Motor neuron (in vitro differentiated cells): Measurements from ENCODE around the gene CCDC88C. TPM values are rescaled to one million over a fixed set of nuclear protein-coding genes. Genes with fewer than 3 reads are reported as not detected.
A peak's percentile ranks its signal among the peaks of the same experiment; 100 is the strongest.

Experiments used
- ATAC-seq, 8 experiments: fragments of 200-7000 bp; cut with Tn5 transposase; replicated peaks in 6 of 8; 2 replicates each; pipeline ENCODE4 v1.8.0; 2021; ENCODE audit warnings: mild to moderate bottlenecking in 8 of 8, moderate library complexity in 8 of 8
- H3K27ac ChIP-seq, 2 donors: fragments of 250-450 bp; sonication (Bioruptor Pico); 2 replicates each; pipeline ENCODE4 v1.9.0; 2021; ENCODE audit warnings: antibody characterized with exemption in 2 of 2, mild to moderate bottlenecking in 2 of 2, moderate library complexity in 1 of 2
- H3K4me1 ChIP-seq, 2 donors: fragments of 250-450 bp; sonication (Bioruptor Pico); replicated peaks in 1 of 2; 2 replicates each; pipeline ENCODE4 v1.6.1; 2021; ENCODE audit warnings: antibody characterized with exemption in 2 of 2, mild to moderate bottlenecking in 2 of 2, moderate library complexity in 1 of 2
- H3K4me3 ChIP-seq, 5 donors: fragments of 250-450 bp; sonication (Bioruptor Pico); 2 replicates each; pipeline ENCODE4 v1.9.0; 2021; ENCODE audit warnings: antibody characterized with exemption in 5 of 5, mild to moderate bottlenecking in 5 of 5, moderate library complexity in 4 of 5
- whole genome bisulfite sequencing, 10 experiments: fragments of 450-650 bp; shearing (Covaris generic); methylation state at CpG; one replicate each; pipeline ENCODE4 v1.0.0; 2022; 5-methylcytosine and 5-hydroxymethylcytosine counted together
- in situ Hi-C, 9 experiments: fragments of 400-800 bp; cut with MboI; loops; one replicate each; pipeline ENCODE4 v1.15.0; 2021; ENCODE audit warnings: low sequenced_read_pairs in 9 of 9, low pct_unique_long_range_greater_than_20kb in 2 of 9; ENCODE audit not compliant: unreplicated experiment in 9 of 9
- total RNA-seq, 8 experiments: library from RNA; unstranded; fragments of 300-600 nt; gene quantifications; 2 replicates each; pipeline versions ENCODE4 v1.2.3 to v1.2.4, GENCODE V29; 2022

CCDC88C gene
- total RNA-seq, 8 experiments from 2014 or later = 2.6 to 25.2 (median 10.5) TPM

GRCh38 chr14:91350813-91351511 is 66.7 kb downstream of the CCDC88C start:
- Histone ChIP-seq H3K4me3 (no peak overlapping the region), H3K27ac (no peak overlapping the region), H3K4me1 (peaks cover 42 to 59% of the 10 kb centered on the region in 2 donors)
- WGBS, 10 experiments = 50 to 100% (median 83%) methylated on average over 1 to 12 of the region's 18 CpGs
- in situ Hi-C loops = no loop called here
- ATAC-seq = peak in 5 of 8 experiments; percentile 32 to 60 (median 58)

- in situ Hi-C loops = no loop called here
- Histone ChIP-seq H3K4me3 (no peak overlapping the region), H3K4me1 (peaks cover 41 to 58% of the 10 kb centered on the region in 2 donors), H3K27ac (no peak overlapping the region)
- whole genome bisulfite sequencing, 10 experiments = no CpG with 5 or more reads among the region's 1 CpG
- no peak for ATAC-seq
These were observed 67.2 kb downstream of the CCDC88C start for GRCh38 chr14:91350483-91350812.

- Histone ChIP-seq H3K4me1 (peaks cover 41 to 58% of the 10 kb centered on the region in 2 donors), H3K27ac (peak overlapping the region in 1 of 2 donors; percentile 17), H3K4me3 (no peak overlapping the region)
- in situ Hi-C loops = no loop called here
- WGBS, 10 experiments = 73 to 100% (median 90%) methylated on average over 1 to 7 of the region's 10 CpGs; no CpG with 5 or more reads in 2 of the 10 experiments
- ATAC-seq = no peak
These were observed 68.0 kb downstream of the CCDC88C start for GRCh38 chr14:91349481-91350074.

GRCh38 chr14:91348845-91349465 is 68.7 kb downstream of the CCDC88C start:
- Histone ChIP-seq H3K4me1 (peaks cover 41 to 54% of the 10 kb centered on the region in 2 donors), H3K4me3 (no peak overlapping the region), H3K27ac (peak overlapping the region in 1 of 2 donors; percentile 17)
- ATAC-seq = peak in 3 of 8 experiments; percentile 55 to 78 (median 65)
- in situ Hi-C loops = no loop called here
- WGBS, 10 experiments = 40 to 89% (median 67%) methylated on average over 1 to 9 of the region's 9 CpGs

DNA sequence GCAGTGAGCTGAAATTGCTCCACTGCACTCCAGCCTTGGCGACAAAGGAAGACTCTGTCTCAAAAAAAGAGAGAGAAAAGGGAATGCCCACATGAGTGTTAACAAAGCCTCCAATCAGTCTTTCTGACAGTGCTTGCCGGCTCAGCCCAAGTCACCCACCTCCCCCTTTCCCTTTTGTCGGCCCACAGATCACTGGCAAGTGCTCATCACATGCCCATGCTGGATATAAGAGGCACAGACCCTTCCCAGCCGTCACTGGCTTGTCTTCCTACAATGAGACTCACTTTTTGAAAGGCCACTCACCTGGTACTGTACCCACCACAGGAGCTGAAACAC is 70.8 kb downstream of the CCDC88C start:
- whole genome bisulfite sequencing, 10 experiments = 0 to 73% (median 27%) methylated on average over 1 to 4 of the region's 4 CpGs; no CpG with 5 or more reads in 3 of the 10 experiments
- Histone ChIP-seq H3K27ac (peak overlapping the region in 1 of 2 donors; percentile 6), H3K4me1 (peaks cover 37 to 43% of the 10 kb centered on the region in 2 donors), H3K4me3 (no peak overlapping the region)
- ATAC-seq = peak in 5 of 8 experiments; percentile 71 to 83 (median 77)
- in situ Hi-C loops = no loop called here

- no peak overlapping the region for H3K4me3 ChIP-seq
- no peak for ATAC-seq
- H3K4me1 ChIP-seq = peaks cover 30 to 34% of the 10 kb centered on the region in 2 donors
- in situ Hi-C loops = no loop called here
- WGBS, 10 experiments = 46 to 100% (median 81%) methylated on average over 1 to 5 of the region's 5 CpGs; no CpG with 5 or more reads in 1 of the 10 experiments
- H3K27ac ChIP-seq = no peak overlapping the region
These were observed 73.5 kb downstream of the CCDC88C start for GRCh38 chr14:91344096-91344495.

DNA sequence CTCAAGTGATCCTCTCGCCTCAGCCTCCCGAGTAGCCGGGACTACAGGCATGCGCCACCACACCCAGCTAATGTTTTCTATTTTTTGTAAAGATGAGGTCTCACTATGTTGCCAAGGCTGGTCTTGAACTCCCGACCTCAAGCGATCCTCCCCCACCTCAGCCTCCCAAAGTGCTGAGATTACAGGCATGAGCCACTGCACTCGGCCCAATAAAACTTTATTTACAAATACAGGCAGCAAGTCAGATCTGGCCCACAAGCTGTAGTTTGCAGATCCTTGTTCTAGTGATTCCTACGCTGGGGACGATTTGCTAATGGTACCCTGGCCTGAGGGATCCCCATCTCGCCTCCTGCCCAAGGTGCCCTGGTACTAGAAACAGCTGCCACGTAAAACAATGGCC is 74.6 kb downstream of the CCDC88C start:
- no peak overlapping the region for H3K27ac ChIP-seq
- 33 to 100% (median 92%) methylated on average over 2 to 10 of the region's 11 CpGs; no CpG with 5 or more reads in 3 of the 10 experiments for WGBS, 10 experiments
- in situ Hi-C loops = no loop called here
- H3K4me3 ChIP-seq = no peak overlapping the region
- ATAC-seq = no peak
- H3K4me1 ChIP-seq = peaks cover 25 to 26% of the 10 kb centered on the region in 2 donors

DNA sequence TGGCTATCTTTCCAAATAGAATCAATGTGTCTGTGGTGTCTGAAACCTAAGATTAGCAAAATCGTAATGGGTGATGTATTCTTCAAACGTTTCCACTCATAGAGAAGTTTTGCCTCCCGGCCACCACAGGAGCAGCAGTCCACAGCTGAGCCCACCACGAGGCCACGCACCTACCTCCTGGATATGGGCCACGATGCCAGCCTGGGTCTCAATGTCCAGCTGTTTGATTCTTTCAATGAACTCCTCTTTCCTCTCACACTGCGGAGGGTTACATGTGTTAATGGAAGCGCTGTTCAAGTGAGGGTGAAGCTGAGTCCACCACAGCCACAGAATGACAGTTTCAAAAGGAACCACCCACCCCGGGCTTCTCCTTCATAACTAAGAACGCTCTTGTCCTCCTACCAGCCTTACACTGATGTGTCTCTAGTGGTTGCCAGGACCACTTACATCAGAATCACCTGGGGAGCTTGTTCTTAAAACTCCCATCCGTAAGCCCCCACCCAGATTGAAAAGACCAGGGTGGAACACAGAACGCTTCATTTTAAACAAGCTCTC is 75.3 kb downstream of the CCDC88C start:
- no peak overlapping the region for H3K4me3 ChIP-seq
- in situ Hi-C loops = no loop called here
- no peak overlapping the region for H3K27ac ChIP-seq
- ATAC-seq = no peak
- peaks cover 25 to 34% of the 10 kb centered on the region in 2 donors for H3K4me1 ChIP-seq
- 54 to 100% (median 90%) methylated on average over 1 to 11 of the region's 12 CpGs for WGBS, 10 experiments

GRCh38 chr14:91341751-91342154 is 75.9 kb downstream of the CCDC88C start:
- WGBS, 10 experiments = 47 to 85% (median 73%) methylated on average over 1 to 4 of the region's 7 CpGs; no CpG with 5 or more reads in 4 of the 10 experiments
- Histone ChIP-seq H3K27ac (no peak overlapping the region), H3K4me1 (peaks cover 21 to 30% of the 10 kb centered on the region in 2 donors), H3K4me3 (no peak overlapping the region)
- ATAC-seq = peak in 4 of 8 experiments; percentile 55 to 72 (median 60)
- in situ Hi-C loops = no loop called here

DNA sequence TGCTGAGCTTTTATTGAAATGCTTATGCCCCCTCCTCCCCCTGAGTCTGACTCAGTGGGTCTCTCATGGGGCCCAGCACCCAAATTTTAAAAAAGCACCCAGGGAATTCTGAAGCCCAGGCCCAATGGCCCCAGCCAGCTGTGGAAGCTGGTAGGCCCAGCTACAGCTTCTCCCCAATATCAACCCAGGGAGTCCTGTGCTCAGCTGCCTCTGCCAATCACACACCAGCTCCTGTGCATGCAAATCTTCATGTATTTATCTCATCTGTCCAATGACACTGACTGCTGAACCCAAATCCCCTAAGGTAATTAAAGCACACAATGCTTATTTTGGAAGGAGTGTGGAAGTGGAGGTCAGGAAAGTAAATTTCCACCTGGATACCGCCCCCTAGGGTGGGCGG is 76.3 kb downstream of the CCDC88C start:
- in situ Hi-C loops = no loop called here
- H3K4me1 ChIP-seq = peaks cover 19 to 26% of the 10 kb centered on the region in 2 donors
- no peak overlapping the region for H3K27ac ChIP-seq
- ATAC-seq = peak in 4 of 8 experiments; percentile 27 to 52 (median 36)
- 80 to 100% (median 100%) methylated on average over 1 to 2 of the region's 2 CpGs; no CpG with 5 or more reads in 5 of the 10 experiments for WGBS, 10 experiments
- no peak overlapping the region for H3K4me3 ChIP-seq

GRCh38 chr14:91339671-91340369 is 77.8 kb downstream of the CCDC88C start:
- in situ Hi-C loops = no loop called here
- Histone ChIP-seq H3K4me1 (peaks cover 31 to 37% of the 10 kb centered on the region in 2 donors), H3K4me3 (no peak overlapping the region), H3K27ac (no peak overlapping the region)
- no peak for ATAC-seq
- WGBS, 10 experiments = 53 to 100% (median 98%) methylated on average over 1 to 6 of the region's 30 CpGs; no CpG with 5 or more reads in 6 of the 10 experiments

DNA sequence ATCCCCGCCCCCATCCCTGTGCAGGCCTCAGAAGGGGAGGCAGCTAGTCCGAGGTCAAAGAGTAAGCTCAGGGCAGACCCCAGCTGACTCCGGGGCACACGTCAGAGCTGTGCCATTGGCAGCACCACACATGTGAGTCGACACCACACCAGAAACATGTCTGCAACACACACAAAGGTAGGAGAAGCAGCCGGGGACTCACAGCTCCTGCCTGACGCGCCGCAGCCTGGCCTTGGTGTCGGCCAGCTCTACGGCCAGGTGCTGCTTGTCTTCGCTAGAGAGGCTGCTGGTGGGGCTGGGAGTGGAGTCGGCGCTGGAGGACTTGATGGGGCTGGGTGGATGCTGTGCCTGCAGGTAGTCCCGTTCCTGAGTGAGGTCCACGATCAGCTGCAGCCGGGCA is 78.5 kb downstream of the CCDC88C start:
- Histone ChIP-seq H3K27ac (no peak overlapping the region), H3K4me1 (peaks cover 34 to 38% of the 10 kb centered on the region in 2 donors), H3K4me3 (no peak overlapping the region)
- ATAC-seq = no peak
- in situ Hi-C loops = no loop called here
- 80 to 100% (median 90%) methylated on average over 1 to 8 of the region's 17 CpGs; no CpG with 5 or more reads in 6 of the 10 experiments for WGBS, 10 experiments
